SW480 (cell line): ENCODE results near the gene NR2C1.
"Not testable (repeated sequence)": the region's sequence is repeated elsewhere in the genome, so short reads cannot be mapped to it uniquely, and the experiment has no call there.

ENCODE experiments used
- DNase-seq: peaks from one replicate; pipeline ENCODE4 v3.0.0-alpha.2; 2016; ENCODE audit warnings: low spot score

The NR2C1 gene

DNA sequence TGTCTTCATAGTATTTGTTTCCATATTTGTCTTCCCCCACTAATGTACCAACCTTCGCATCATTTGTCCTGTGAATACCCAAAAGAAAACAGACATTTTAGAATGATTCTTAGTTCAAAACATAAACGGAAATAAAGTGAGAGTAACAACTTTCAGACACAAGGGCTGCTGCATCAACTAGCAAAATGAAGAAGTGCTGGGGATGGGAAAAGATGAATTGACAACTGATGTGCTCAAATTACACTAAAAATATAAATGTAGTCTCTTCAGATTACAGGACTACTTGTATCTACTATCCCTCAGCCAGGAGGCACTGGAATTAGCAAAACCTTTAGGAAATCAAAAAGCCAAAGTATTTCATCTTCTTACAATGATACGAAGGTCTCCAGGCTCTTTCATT, 70.7 kb downstream of the NR2C1 start:
- no peak for DNase-seq

- DNase-seq: no peak
Measured at GRCh38 chr12:94998326-94998725, 75.1 kb downstream of the NR2C1 start.

DNA sequence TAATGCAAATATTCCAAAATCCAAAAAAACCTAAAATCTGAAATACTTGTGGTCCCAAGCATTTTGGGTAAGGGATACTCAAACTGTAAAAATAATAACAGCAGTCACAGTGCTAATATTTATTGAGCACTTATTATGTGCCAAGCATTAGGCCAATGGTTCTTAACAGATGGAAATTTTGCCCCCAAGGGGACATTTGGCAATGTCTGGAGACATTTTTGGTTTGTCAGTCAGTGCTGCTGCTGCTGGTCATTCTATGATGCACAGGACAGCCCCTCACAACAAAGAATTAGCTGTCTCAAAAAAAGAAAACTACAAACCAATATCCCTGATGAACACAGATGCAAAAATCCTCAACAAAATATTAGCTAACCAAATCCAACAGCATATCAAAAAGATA, 75.7 kb downstream of the NR2C1 start:
- DNase-seq: no peak

- no peak for DNase-seq
Measured at GRCh38 chr12:94997061-94997460, 76.4 kb downstream of the NR2C1 start.

DNA sequence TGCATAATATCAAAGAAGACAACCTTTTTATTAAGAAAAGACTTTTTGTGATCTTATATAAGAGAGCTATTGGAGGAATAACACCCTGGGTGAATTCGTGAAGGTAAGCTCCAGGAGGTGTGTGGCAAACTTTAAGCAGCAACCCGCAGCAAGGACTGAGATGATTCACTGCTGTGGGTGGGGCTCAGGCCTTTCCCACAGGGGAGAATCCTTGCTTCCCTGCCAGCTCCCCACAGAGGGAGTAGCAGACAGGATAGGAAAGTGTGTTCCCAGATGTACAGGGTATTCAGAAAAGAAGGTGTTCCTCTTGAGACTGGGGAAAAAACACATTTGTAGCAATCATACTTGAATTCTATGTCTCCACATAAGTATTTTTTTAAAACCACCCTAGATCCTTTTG, 79.1 kb downstream of the NR2C1 start:
- peak; percentile 51 for DNase-seq

DNA sequence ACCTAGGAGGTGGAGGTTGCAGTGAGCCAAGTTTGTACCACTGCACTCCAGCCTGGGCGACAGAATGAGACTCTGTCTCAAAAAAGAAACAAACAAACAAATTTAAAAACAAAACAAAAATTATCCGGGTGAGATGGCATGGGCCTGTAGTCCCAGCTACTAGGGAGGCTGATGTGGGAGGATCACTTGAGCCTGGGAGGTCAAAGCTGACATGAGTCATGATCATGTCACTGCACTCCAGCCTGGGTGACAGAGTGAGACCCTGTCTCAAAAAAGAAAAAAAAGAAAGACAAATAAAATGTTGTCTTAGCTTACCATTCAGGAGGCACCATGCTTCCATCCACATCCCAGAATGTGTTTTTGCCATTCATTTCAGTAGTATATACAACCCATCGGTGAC, 79.6 kb downstream of the NR2C1 start:
- DNase-seq: not testable (repeated sequence)

GRCh38 chr12:94990222-94990621, 83.2 kb downstream of the NR2C1 start:
- DNase-seq: no peak

DNA sequence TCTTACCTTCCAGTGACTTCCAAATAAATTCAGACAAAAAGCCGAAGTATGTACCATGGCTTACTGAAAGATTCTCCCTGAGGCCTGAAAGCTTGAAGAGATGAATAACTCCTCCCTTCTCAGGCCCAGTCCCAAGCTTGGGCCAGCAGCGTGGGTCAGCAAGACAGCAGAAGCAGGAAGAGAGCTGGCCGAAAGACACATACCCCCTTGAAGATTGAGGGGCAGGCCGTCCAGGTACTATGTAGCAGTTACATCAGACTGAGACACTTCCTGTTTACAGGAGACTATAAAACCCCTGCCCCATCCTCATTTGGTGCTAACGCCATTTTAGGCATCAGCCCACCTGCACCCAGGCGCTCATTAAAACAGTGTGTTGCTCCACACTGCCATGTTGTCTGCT, 84.9 kb downstream of the NR2C1 start:
- no peak for DNase-seq

- DNase-seq: peak; percentile 45
Measured at GRCh38 chr12:94987801-94988200, 85.6 kb downstream of the NR2C1 start.

DNA sequence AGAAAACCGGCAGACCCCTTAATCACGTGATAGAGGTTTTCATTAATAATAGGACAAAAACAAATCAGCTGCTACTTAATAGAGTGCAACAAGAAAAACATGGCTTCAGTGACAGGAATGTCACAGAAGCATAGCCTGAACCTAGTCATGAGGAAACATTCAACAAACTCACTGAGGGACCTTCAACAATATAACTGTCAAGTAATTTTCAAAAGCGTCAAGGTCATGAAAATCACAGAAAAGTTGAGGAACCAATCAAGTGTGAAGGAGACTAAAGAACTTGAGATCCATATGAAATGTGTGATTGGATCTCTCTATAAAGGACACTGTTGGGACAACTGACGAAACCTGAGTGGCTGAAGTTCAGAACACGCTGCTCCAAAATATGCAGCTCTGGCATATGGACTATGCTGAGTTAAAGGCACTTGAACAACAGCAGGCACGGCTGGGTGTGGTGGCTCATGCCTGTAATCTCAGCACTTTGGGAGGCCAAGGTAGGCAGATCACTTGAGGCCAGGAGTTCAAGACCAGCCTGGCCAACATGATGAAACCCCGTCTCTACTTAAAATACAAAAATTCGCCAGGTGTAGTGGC, 86.2 kb downstream of the NR2C1 start:
- DNase-seq: no peak

DNA sequence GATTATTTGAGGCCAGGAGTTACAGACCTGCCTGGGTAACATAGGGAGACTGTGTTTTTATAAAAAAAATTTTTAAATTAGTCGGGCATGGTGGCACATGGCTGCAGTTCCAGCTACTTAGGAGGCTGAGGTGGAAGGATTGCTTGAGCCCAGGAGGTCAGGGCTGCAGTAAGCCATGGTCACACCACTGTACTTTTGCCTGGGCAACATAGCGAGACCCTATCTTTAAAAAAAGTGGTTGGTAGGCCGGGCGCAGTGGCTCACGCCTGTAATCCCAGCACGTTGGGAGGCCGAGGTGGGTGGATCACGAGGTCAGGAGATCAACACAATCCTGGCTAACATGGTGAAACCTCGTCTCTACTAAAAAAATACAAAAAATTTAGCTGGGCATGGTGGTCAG, 88.3 kb downstream of the NR2C1 start:
- DNase-seq: not testable (repeated sequence)

- no peak for DNase-seq
Measured at GRCh38 chr12:94983321-94983720, 90.1 kb downstream of the NR2C1 start.

GRCh38 chr12:94982456-94982855, 91.0 kb downstream of the NR2C1 start:
- DNase-seq: peak; percentile 63

- no peak for DNase-seq
Measured at GRCh38 chr12:94980577-94980976, 92.8 kb downstream of the NR2C1 start.

GRCh38 chr12:94979941-94980340, 93.5 kb downstream of the NR2C1 start:
- DNase-seq: no peak

GRCh38 chr12:94977766-94978468, 95.5 kb downstream of the NR2C1 start:
- no peak for DNase-seq

DNA sequence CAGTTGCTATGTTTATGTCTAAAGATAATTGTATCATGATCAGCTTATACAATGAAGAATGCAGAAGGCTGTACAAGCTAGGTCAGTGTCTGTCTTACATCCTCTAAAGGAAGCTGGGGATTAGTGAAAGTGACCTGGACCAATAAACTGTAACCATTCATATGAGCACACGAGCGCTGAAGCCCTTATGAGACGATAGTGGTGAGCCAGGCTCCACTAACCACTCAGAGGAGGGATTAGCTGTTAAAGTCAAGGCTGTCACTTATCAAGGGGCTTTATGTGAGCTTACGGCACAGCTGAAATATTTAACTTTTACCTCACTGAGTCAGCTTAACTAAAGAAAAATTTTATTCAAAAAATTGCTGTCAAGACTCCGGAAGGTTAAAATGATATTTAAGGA, 100.2 kb downstream of the NR2C1 start:
- no peak for DNase-seq

DNA sequence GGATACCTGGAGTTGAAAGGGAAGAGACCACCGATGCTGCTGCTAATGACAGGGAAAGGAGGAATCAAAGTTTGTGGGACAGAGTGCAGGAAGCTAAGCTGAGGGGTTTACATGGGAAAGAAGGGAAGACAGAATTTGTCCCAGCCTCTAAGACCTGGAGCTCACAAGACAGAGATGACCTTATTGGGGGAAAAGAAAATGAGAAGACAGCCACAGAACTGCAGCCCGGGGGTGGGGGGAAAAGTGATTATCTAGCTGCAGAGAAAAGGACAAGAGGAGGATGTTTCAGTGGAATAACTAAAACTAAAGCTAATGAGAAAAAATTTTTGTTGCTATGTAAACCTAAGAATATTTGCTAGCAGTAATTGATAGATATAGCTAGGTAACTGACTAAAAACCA, 100.6 kb downstream of the NR2C1 start:
- DNase-seq: no peak

GRCh38 chr12:94971923-94972322, 101.5 kb downstream of the NR2C1 start:
- no peak for DNase-seq

GRCh38 chr12:94970560-94970959, 102.9 kb downstream of the NR2C1 start:
- DNase-seq: no peak
